OCI-LY3 (cell line): ENCODE data around the gene B4GALT3.

ENCODE experiments used
- H2AFZ ChIP-seq: fragments of 200-600, 300-600 bp; shearing (Covaris generic); 2 replicates; pipeline ENCODE4 v1.6.0; 2014; ENCODE audit warnings: antibody characterized with exemption, low read depth, low read length
- H3K27ac ChIP-seq: fragments of 200-600, 300-600 bp; sonication (generic); 2 replicates; pipeline ENCODE4 v1.5.1; 2014; ENCODE audit warnings: mild to moderate bottlenecking, low read length, moderate library complexity, mixed read lengths
- H3K27me3 ChIP-seq: fragments of 200-600, 300-600 bp; sonication (generic); 2 replicates; pipeline ENCODE4 v1.6.1; 2014; ENCODE audit warnings: low read depth, low read length, mixed read lengths
- H3K36me3 ChIP-seq: fragments of 200-600, 300-600 bp; sonication (generic); replicated peaks from 2 replicates; pipeline ENCODE3; 2014; ENCODE audit warnings: low read depth, low read length, mixed read lengths
- H3K4me1 ChIP-seq: fragments of 300-600, 200-600 bp; sonication (generic); 2 replicates; pipeline ENCODE4 v1.6.1; 2014; ENCODE audit warnings: low read length, mixed read lengths
- H3K4me2 ChIP-seq: fragments of 200-600, 300-600 bp; sonication (generic); 2 replicates; pipeline ENCODE4 v1.6.1; 2014; ENCODE audit warnings: low read length, mixed read lengths
- H3K4me3 ChIP-seq: fragments of 300-600, 200-600 bp; sonication (generic); 2 replicates; pipeline ENCODE4 v1.5.1; 2014; ENCODE audit warnings: antibody characterized with exemption, mild to moderate bottlenecking, low read length, moderate library complexity
- H3K79me2 ChIP-seq: fragments of 300-600, 200-600 bp; shearing (Covaris generic); 2 replicates; pipeline ENCODE4 v1.6.1; 2014; ENCODE audit warnings: mild to moderate bottlenecking, low read length, mixed read lengths
- H3K9ac ChIP-seq: fragments of 300-600, 200-600 bp; shearing (Covaris generic); 2 replicates; pipeline ENCODE4 v1.6.0; 2014; ENCODE audit warnings: mild to moderate bottlenecking, low read length, moderate library complexity
- H3K9me3 ChIP-seq: fragments of 200-600, 300-600 bp; shearing (Covaris generic); 2 replicates; pipeline ENCODE4 v1.6.1; 2014; ENCODE audit warnings: low read length, mixed read lengths; ENCODE audit not compliant: insufficient read depth
- H4K20me1 ChIP-seq: fragments of 200-600, 300-600 bp; sonication (generic); 2 replicates; pipeline ENCODE4 v1.6.1; 2016; ENCODE audit warnings: low read length, mixed read lengths; ENCODE audit not compliant: insufficient read depth
- EZH2phosphoT487 ChIP-seq: fragments of 200-600 bp; shearing (Covaris generic); IDR thresholded peaks from 2 replicates; pipeline ENCODE4 v1.6.1; 2018; ENCODE audit warnings: antibody characterized with exemption, mixed run types, low read depth
- TF ChIP-seq, protein P1 (sequence below): fragments of 200-600, 300-600 bp; sonication (generic); IDR thresholded peaks from 2 replicates; pipeline ENCODE4 v1.5.1; 2014; ENCODE audit warnings: antibody characterized with exemption, low read length, low read depth

The B4GALT3 gene

DNA sequence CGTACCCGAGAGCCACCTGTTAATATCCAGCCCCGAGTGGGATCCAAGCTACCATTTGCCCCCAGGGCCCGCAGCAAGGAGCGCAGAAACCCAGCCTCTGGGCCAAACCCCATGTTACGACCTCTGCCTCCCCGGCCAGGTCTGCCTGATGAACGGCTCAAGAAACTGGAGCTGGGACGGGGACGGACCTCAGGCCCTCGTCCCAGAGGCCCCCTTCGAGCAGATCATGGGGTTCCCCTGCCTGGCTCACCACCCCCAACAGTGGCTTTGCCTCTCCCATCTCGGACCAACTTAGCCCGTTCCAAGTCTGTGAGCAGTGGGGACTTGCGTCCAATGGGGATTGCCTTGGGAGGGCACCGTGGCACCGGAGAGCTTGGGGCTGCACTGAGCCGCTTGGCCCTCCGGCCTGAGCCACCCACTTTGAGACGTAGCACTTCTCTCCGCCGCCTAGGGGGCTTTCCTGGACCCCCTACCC, 16.6 kb downstream of the B4GALT3 start:
- no peak for TF ChIP-seq EZH2phosphoT487
- TF ChIP-seq, protein P1, sequence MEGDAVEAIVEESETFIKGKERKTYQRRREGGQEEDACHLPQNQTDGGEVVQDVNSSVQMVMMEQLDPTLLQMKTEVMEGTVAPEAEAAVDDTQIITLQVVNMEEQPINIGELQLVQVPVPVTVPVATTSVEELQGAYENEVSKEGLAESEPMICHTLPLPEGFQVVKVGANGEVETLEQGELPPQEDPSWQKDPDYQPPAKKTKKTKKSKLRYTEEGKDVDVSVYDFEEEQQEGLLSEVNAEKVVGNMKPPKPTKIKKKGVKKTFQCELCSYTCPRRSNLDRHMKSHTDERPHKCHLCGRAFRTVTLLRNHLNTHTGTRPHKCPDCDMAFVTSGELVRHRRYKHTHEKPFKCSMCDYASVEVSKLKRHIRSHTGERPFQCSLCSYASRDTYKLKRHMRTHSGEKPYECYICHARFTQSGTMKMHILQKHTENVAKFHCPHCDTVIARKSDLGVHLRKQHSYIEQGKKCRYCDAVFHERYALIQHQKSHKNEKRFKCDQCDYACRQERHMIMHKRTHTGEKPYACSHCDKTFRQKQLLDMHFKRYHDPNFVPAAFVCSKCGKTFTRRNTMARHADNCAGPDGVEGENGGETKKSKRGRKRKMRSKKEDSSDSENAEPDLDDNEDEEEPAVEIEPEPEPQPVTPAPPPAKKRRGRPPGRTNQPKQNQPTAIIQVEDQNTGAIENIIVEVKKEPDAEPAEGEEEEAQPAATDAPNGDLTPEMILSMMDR = no peak
- Histone ChIP-seq H4K20me1 (no peaks in the 10 kb centered on the region), H3K4me1 (peaks cover 21% of the 10 kb centered on the region), H3K9ac (no peak overlapping the region), H3K27ac (no peak overlapping the region), H3K4me3 (no peak overlapping the region), H2AFZ (no peak overlapping the region), H3K36me3 (peaks cover 29% of the 10 kb centered on the region), H3K27me3 (no peaks in the 10 kb centered on the region), H3K4me2 (peak overlapping the region; percentile 93; the same call in 1 of the 2 replicates), H3K9me3 (no peaks in the 10 kb centered on the region), H3K79me2 (peaks cover 15% of the 10 kb centered on the region)

DNA sequence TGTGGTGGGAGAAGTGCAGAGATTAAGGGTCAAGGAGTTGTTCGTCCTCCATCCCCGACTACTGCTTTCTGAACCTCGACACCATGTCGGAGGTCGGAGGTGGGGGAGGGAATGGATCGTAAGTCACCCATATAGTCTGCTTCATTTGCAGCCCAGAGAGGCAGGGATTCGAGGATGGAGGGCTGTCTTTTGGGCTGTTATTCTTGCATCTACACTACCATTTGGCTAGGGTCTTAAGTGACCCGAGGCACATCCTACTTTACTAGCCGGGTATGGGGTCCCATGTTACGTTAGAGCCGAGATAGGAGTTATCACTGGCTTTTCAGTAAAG, 17.4 kb downstream of the B4GALT3 start:
- Histone ChIP-seq H3K4me1 (peaks cover 16% of the 10 kb centered on the region), H3K79me2 (peaks cover 24% of the 10 kb centered on the region), H3K4me2 (peak overlapping the region; percentile 93), H3K36me3 (peaks cover 27% of the 10 kb centered on the region), H3K4me3 (peak overlapping the region; percentile 86), H3K27ac (peak overlapping the region; percentile 45), H2AFZ (peak overlapping the region; percentile 10; the same call in 1 of the 2 replicates), H3K9ac (peak overlapping the region; percentile 84), H4K20me1 (no peaks in the 10 kb centered on the region), H3K9me3 (no peaks in the 10 kb centered on the region), H3K27me3 (no peaks in the 10 kb centered on the region)
- TF ChIP-seq EZH2phosphoT487 = no peak
- TF ChIP-seq, protein P1 = no peak

GRCh38 chr1:161159087-161159912, 18.0 kb downstream of the B4GALT3 start, which contains the start of gene USP21:
Gene USP21, plus strand, starts transcription at chr1:161159500. Its CDS starts 1,141 bp downstream, at chr1:161160641.
- peaks cover 18% of the 10 kb centered on the region for H3K4me1 ChIP-seq
- no peaks in the 10 kb centered on the region for H3K9me3 ChIP-seq
- H3K36me3 ChIP-seq = peaks cover 23% of the 10 kb centered on the region
- H2AFZ ChIP-seq = peak within 1 kb of the TSS; percentile 57; the same call in 1 of the 2 replicates
- TF ChIP-seq, protein P1 = peak; percentile 25; the same call in 1 of the 2 replicates
- TF ChIP-seq EZH2phosphoT487 = no peak
- peak within 1 kb of the TSS; percentile 84 for H3K9ac ChIP-seq
- H3K79me2 ChIP-seq = peaks cover 29% of the 10 kb centered on the region
- H4K20me1 ChIP-seq = no peaks in the 10 kb centered on the region
- peak within 1 kb of the TSS; percentile 86 for H3K4me3 ChIP-seq
- peak within 1 kb of the TSS; percentile 45 for H3K27ac ChIP-seq
- H3K4me2 ChIP-seq = peak within 1 kb of the TSS; percentile 93
- H3K27me3 ChIP-seq = no peaks in the 10 kb centered on the region

DNA sequence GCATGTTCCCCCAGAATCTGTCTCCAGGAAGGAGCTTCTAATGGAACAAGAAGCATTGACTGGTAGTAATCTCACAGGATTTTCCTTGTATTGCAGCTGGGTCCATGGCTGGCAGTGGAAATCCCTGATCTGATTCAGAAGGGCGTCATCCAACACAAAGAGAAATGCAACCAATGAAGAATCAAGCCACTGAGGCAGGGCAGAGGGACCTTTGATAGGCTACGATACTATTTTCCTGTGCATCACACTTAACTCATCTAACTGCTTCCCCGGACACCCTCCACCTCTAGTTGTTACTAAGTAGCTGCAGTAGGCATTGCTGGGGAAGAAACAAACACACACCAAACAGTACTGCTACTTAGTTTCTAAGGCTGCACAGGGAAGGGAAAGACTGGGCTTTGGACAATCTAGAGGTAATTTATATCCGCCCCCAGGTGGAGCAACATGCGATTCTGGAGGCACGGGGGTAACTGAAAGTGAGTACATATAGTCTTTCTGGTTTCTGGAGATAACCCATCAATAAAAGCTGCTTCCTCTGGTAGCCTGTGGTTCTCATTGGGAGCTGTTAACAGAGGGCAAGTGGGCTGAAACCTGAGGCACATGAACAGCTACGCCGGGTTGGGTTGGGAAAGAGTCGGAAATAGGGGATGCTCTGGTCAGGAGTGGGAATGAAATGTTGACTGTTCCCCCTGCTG, 18.8 kb downstream of the B4GALT3 start:
- H3K4me3 ChIP-seq = peak overlapping the region; percentile 86
- peak overlapping the region; percentile 84; the same call in 1 of the 2 replicates for H3K9ac ChIP-seq
- no peak overlapping the region for H2AFZ ChIP-seq
- H4K20me1 ChIP-seq = no peaks in the 10 kb centered on the region
- TF ChIP-seq, protein P1 = no peak
- TF ChIP-seq EZH2phosphoT487 = no peak
- H3K4me1 ChIP-seq = peaks cover 18% of the 10 kb centered on the region
- 0 out of 2 replicates have a peak overlapping the region, but pooled peaks have one; percentile 19 for H3K27ac ChIP-seq
- H3K4me2 ChIP-seq = peak overlapping the region; percentile 89
- H3K27me3 ChIP-seq = no peaks in the 10 kb centered on the region
- no peaks in the 10 kb centered on the region for H3K9me3 ChIP-seq
- H3K79me2 ChIP-seq = peaks cover 31% of the 10 kb centered on the region
- peaks cover 17% of the 10 kb centered on the region for H3K36me3 ChIP-seq
